Measurements from ENCODE around the gene UNC45A.
"Not testable (repeated sequence)": the region's sequence is repeated elsewhere in the genome, so short reads cannot be mapped to it uniquely, and the experiment has no call there.

Gene UNC45A, protein sequence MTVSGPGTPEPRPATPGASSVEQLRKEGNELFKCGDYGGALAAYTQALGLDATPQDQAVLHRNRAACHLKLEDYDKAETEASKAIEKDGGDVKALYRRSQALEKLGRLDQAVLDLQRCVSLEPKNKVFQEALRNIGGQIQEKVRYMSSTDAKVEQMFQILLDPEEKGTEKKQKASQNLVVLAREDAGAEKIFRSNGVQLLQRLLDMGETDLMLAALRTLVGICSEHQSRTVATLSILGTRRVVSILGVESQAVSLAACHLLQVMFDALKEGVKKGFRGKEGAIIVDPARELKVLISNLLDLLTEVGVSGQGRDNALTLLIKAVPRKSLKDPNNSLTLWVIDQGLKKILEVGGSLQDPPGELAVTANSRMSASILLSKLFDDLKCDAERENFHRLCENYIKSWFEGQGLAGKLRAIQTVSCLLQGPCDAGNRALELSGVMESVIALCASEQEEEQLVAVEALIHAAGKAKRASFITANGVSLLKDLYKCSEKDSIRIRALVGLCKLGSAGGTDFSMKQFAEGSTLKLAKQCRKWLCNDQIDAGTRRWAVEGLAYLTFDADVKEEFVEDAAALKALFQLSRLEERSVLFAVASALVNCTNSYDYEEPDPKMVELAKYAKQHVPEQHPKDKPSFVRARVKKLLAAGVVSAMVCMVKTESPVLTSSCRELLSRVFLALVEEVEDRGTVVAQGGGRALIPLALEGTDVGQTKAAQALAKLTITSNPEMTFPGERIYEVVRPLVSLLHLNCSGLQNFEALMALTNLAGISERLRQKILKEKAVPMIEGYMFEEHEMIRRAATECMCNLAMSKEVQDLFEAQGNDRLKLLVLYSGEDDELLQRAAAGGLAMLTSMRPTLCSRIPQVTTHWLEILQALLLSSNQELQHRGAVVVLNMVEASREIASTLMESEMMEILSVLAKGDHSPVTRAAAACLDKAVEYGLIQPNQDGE

DNA sequence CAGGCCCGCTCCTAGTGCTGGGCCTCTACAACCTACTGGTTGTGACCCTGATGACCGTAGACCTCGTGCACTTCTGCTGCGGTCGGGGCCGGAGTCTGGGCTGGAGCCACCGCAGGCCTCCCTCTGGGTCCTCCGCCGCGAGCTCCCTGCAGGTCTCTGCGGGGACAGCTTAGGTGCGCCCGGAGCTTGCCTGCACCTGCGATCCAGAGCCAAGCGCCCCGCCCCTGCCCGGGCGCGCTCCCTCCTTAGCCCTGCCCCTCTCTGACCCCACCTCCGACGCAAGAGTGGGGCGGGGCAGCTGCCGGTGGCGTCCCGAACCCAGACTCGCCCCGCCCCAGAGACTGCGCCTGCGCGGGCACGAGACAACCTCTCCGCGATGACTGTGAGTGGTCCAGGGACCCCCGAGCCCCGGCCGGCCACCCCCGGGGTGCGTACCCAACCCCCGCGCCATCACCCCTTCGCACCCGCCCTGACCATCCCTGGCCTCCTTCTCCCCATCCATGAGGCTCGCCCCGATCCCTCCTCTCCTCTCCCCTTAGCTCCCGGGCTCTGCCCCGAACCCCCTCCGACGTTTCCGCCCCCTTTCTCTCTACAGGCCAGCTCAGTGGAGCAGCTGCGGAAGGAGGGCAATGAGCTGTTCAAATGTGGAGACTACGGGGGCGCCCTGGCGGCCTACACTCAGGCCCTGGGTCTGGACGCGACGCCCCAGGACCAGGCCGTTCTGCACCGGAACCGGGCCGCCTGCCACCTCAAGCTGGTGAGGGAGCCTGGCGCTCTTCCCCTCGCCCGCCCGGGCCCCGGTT lies at the start of gene UNC45A:
UNC45A (plus strand) TSS at position 337 of the 803 bp plus-strand sequence; CDS start at position 377, 40 bp downstream.
- peak; percentile 98 for DNase-seq (ENCODE audit: low spot score)

DNA sequence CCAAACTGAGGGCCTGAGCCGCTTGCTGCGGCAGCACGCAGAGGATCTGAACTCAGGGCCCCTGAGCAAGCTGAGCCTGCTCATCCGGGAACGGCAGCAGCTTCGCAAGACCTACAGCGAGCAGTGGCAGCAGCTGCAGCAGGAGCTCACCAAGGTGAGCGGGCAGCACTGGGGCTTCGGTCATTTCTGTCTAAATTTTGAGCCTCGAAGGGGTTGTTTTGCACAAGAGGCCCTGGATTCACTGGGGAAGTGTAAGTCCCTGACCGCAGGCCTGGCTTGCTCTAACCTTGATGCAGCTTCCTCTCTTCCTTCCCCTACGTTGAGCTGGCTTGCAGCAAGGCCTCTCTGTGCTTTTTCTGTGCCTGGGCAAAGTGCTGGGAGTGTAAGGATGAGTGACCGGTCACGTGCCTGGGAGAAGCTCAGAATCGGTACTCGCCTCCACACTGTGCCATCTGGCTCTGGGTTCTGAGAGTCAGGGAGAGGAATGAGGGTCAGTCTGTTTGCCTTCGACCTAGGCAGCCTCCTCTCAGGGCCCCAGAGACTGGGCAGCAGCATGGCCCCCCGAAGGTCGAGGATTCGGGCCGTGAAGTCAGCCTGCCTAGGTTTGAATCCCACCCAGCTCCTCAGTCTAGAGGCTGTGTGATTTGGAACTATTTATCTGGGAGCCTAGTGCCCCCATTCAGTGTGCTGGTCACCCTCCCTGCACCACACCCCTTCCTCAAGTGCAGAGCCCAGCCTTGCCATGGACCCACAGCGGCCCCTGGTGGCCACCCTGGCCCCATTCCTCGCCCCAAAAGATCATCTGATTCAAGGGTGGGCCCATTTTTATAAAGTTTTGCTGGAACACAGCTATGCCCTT lies 49.4 kb upstream of the UNC45A start:
- peak; percentile 85 for DNase-seq (ENCODE audit: low spot score)

DNA sequence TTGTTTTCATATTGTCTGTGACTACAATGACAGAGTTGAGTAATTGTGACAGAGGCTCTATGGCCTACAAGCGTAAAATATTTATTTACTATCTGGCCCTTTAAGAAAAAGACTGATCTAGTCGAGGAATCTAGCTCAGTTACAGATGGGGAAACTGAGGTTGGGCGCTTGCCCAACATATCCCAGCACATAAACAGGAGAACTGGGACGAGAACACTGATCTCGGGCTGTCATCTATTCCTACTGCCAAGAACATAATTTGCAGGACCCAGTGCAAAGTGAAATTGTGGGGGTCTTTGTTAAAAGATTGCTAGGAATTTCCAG lies 48.8 kb upstream of the UNC45A start:
- no peak for DNase-seq (ENCODE audit: low spot score)

DNA sequence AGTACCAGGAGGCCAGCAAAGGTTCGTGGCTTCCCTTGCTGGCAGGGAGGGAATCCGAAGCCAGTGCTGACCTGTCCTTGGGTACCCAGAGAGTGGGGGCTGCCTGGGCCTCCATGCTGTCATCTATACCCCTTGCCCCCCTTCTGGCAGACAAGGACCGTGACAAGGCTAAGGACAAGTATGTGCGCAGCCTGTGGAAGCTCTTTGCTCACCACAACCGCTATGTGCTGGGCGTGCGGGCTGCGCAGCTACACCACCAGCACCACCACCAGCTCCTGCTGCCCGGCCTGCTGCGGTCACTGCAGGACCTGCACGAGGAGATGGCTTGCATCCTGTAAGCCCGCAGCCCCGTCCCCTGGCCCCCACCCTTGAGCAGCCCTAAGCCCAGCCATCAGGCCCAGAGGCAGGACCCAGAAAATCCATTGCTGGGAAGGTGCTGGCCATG lies 48.0 kb upstream of the UNC45A start:
- no peak for DNase-seq (ENCODE audit: low spot score)

DNA sequence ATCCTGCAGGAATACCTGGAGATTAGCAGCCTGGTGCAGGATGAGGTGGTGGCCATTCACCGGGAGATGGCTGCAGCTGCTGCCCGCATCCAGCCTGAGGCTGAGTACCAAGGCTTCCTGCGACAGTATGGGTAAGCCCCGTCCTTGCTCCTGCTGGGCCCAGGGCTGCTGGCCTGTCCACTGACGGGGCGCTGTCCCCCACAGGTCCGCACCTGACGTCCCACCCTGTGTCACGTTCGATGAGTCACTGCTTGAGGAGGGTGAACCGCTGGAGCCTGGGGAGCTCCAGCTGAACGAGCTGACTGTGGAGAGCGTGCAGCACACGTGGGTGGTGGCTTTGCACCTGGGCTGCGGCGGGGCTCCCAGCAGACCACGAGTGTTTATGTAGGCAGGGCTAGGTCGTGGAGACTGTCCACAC lies 45.8 kb upstream of the UNC45A start:
- no peak for DNase-seq (ENCODE audit: low spot score)

DNA sequence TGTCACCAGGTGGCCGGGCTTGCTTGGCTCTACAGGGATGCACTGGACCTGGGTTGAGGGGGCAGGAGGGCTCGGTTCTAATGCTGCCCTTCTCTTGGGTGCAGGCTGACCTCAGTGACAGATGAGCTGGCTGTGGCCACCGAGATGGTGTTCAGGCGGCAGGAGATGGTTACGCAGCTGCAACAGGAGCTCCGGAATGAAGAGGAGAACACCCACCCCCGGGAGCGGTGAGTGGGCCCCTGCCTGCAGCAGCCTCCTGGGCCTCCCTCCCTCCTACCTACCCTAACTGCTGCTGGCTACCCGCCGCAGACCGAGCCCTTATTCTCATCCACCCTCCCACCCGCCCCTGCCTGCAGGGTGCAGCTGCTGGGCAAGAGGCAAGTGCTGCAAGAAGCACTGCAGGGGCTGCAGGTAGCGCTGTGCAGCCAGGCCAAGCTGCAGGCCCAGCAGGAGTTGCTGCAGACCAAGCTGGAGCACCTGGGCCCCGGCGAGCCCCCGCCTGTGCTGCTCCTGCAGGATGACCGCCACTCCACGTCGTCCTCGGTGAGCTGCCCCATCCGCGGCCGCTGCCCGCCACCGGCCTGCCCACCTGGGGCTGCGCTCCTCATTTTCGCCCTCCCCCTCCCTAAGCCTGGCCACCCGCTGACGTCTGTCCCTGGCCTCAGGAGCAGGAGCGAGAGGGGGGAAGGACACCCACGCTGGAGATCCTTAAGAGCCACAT lies 45.2 kb upstream of the UNC45A start:
- DNase-seq (ENCODE audit: low spot score): no peak

DNA sequence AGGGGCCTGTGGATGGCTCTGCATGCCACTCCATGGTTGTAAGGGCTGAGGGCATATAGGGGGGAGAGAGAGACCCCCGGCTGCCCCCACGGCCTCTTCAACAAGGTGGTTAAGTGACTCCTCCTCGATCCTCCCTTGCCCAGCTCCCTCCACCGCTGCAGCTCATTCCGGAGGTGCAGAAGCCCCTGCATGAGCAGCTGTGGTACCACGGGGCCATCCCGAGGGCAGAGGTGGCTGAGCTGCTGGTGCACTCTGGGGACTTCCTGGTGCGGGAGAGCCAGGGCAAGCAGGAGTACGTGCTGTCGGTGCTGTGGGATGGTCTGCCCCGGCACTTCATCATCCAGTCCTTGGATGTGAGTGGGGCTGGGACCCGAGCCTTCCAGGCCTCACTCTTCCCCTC lies 44.2 kb upstream of the UNC45A start:
- no peak for DNase-seq (ENCODE audit: low spot score)

DNA sequence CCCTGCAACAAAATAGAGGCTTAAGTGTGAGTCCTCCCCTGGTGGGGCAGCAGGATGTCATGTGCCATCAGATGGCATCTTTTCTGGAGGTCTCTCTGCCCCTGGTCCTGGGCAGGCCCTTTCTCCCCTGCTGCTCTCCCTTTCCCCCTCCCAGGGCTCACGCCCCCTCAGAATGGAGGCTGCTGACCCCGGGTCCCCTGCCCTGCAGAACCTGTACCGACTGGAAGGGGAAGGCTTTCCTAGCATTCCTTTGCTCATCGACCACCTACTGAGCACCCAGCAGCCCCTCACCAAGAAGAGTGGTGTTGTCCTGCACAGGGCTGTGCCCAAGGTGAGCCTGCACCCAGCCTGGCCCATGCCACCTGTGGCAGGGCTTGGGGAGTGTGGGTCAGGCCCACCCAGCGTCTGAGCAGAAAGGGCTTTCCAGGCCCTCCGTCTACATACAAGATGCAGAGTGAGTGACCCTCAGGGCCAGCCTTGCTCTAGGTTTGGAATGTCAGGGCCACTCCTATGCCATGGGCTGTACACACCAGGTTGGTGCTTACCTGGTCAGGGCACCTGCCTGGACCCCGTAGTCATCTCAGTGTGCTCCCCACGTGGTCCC lies 43.6 kb upstream of the UNC45A start:
- no peak for DNase-seq (ENCODE audit: low spot score)

DNA sequence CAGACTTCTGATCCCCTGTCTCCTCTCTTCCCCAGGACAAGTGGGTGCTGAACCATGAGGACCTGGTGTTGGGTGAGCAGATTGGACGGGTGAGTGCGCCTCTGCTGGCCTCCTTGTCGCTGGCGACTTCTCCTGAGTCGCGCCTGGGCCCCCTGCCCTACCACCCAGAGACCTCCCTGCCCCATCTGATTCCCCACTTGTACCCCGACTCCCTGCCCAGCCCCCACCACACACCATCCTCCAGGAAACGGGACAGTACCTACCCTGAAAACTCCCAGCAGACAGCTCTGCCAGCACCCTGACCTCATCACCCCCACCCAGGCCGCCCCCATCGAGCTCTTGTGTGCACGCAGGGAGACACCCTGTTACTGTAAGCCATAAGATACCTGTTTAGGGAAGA lies 43.1 kb upstream of the UNC45A start:
- no peak for DNase-seq (ENCODE audit: low spot score)

DNA sequence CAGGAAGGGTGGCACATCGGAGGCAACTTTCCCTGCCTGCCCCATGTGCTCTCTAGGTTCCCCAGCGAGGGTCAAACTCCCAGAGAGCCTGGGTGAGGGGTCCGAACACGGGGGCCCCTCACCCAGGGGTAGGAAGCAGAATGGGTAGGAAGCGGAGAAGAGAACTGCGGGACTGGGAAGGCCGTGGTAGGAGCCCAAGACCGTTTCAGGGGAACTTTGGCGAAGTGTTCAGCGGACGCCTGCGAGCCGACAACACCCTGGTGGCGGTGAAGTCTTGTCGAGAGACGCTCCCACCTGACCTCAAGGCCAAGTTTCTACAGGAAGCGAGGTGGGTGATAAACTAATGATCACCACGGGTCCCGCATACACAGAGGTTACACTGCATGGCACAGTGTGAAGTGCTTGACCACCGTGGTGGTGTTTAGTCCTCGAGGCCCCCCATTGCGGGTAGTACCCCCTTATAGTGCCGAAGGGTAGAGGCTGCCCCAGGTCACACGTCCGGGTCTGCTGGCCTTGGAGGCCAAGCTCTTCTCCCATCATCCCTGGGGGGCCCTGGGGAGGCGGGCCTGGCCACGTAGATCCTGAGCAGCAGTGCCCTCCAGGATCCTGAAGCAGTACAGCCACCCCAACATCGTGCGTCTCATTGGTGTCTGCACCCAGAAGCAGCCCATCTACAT lies 42.4 kb upstream of the UNC45A start:
- DNase-seq (ENCODE audit: low spot score): no peak

DNA sequence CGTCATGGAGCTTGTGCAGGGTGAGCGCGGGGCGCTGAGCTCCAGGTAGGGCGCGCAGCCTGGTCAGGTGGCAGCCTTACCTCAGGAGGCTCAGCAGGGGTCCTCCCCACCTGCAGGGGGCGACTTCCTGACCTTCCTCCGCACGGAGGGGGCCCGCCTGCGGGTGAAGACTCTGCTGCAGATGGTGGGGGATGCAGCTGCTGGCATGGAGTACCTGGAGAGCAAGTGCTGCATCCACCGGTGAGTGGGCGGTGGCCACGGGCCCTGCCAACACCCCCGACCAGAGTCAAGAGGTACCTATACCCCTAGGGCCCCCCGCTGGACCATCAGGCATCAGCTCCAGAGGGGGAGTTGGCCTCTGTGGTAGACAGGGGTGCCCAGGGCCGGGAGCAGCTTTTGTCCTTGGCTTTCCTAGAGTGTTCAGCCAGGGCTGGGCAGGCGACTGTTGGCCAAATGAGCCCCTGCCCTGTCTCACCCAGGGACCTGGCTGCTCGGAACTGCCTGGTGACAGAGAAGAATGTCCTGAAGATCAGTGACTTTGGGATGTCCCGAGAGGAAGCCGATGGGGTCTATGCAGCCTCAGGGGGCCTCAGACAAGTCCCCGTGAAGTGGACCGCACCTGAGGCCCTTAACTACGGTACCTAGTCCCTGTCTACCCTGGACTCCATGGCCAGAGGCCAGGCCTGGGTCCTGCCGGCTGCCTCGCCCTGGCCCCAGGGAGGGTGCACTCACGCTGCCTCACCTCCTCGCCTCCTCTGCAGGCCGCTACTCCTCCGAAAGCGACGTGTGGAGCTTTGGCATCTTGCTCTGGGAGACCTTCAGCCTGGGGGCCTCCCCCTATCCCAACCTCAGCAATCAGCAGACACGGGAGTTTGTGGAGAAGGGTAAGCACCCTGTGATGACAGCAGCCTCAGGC lies 41.7 kb upstream of the UNC45A start:
- no peak for DNase-seq (ENCODE audit: low spot score)

DNA sequence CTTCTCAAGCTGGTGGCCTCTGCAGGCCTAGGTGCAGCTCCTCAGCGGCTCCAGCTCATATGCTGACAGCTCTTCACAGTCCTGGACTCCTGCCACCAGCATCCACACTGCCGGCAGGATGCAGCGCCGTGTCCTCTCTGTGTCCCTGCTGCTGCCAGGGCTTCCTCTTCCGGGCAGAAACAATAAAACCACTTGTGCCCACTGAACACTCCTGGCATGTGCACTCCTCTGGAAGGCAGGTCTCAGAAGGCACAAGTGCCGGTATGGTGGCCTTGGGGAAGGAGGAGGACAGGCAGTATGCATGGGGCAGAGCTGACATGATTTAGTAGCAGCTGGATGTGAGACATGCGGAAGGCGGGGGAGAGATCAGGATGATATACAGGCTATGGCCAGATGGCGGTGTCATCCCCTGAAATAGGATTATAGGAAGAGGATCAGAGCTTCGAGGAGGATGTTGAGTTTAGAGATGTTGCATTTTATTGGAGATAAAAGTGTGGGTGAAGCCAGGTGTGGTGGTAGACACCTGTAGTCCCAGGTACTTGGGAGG lies 39.4 kb upstream of the UNC45A start:
- no peak for DNase-seq (ENCODE audit: low spot score)

DNA sequence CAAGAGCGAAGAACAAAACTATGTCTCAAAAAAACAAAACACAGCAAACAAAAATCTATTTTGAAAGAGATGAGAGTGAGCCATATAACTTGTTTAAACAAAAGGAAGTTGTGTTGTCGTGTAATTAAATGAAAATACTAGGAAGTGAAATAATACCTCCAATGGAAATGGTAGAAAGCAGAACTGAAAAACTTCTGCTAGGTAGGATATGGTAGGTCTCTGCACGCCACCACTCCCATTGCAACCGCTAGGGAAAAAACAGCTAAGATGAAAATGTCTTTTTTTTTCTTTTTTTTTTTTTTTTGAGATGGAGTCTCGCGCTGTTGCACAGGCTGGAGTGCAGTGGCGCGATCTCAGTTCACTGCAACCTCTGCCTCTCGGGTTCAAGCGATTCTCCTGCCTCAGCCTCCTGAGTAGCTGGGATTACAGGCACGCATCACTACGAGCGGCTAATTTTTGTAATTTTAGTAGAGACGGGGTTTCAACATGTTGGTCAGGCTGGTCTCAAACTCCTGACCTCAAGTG lies 37.9 kb upstream of the UNC45A start:
- DNase-seq (ENCODE audit: low spot score): not testable (repeated sequence)

DNA sequence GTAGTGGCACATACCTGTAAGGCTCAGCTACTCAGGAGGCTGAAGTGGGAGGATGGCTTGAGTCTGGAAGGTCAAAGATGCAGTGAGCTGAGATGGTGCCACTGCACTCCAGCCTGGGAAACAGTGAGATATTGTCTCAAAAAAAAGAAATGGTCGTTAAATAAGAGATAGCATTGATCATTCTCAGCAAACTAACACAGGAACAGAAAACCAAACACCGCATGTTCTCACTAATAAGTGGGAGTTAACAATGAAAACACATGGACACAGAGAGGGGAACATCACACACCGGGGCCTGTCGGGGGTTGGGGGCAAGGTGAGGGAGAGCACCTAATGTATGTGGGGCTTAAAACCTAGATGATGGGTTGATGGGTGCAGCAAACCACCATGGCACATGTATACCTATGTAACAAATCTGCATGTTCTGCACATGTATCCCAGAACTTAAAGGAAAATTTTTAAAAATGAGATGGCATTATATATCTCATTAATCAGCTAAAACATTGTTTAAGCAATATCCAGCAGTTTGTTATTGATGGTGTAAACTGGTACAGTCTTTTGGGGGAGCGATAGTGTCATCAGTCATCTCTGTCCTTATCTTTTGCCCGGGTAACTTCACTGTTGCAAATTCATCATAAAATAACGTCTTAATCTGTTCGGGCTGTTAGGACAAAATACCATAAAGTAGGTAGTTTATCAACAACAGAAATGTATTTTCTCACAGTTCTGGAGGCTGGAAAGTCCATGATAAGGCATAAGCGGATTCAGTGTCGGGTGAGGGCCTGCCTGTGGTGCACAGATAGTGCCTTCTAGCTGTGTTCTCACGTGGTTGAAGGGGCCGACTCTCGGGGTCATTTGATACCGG lies 33.7 kb upstream of the UNC45A start:
- DNase-seq (ENCODE audit: low spot score): no peak

DNA sequence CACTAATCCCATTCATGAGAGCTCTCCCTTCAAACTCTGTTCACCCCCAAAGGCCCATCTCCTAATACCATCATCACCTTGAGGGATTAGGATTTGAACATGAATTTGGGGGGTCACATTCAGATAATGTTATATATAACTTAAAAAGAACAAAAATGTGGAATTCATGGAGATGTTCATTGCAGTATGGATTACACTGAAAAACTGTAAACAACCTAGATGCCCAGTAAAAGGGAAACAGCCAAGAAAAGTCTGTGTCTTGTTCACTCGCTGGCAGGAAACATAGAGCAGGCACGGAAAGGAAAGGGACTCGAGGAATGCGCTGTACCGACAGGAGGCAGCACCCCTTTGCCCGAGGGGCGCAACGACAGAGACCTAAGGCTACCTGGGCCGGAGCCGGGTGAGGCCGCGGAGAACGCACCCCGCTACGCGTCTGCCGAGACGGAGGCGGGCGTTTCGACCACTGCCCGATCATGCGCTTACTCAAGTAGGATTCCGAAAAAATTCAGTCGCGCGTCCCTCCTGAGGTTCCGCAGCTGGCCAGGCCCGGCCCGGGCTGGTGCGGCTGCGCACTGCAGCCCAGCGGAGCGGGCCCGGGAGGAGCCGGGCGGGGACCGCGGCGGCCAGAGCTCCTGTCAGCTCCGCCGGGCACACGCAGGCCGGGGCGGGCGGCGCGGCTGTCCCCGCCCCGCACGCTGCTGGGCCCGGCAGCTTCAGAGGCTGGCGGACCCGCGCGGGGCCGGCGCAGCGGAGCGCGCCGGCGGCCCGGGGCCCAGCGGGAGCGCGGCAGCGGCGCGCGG lies 32.8 kb upstream of the UNC45A start:
- DNase-seq (ENCODE audit: low spot score): peak; percentile 100
